HG02588 (cell line): ENCODE results near the gene MGP.

Source experiments
- ATAC-seq: cut with Tn5 transposase; IDR thresholded peaks from one replicate; pipeline ENCODE4 v1.9.1; 2021; ENCODE audit warnings: mild to moderate bottlenecking, moderate library complexity; ENCODE audit not compliant: unreplicated experiment

Gene MGP

GRCh38 chr12:14833336-14833735, 52.3 kb downstream of the MGP start:
- no peak for ATAC-seq
